Lower leg skin (tissue), 4 donors: ENCODE measurements around the gene PTH2. TPM values are rescaled to one million over a fixed set of nuclear protein-coding genes. Genes with fewer than 3 reads are reported as not detected.
A peak's percentile ranks its signal among the peaks of the same experiment; 100 is the strongest.

ENCODE experiments used
- DNase-seq, 2 donors: peaks; one replicate each; pipeline ENCODE4 v3.0.0-alpha.2; 2019; ENCODE audit warnings: low spot score in 2 of 2
- H3K4me3 ChIP-seq: fragments of 200-600 bp; sonication (generic); 2 replicates; pipeline ENCODE4 v1.5.1; 2017; ENCODE audit warnings: mild to moderate bottlenecking, low read depth; ENCODE audit not compliant: poor library complexity, severe bottlenecking
- CTCF ChIP-seq, 3 donors: fragments of 450-650 bp; IDR thresholded peaks; one replicate each; pipeline ENCODE4 v1.5.1; 2016; ENCODE audit warnings: antibody characterized with exemption in 3 of 3, mild to moderate bottlenecking in 3 of 3, moderate library complexity in 2 of 3
- POLR2A ChIP-seq, 2 donors: fragments of 450-650 bp; IDR thresholded peaks; one replicate each; pipeline ENCODE4 v1.6.1; 2016 to 2017; ENCODE audit warnings: antibody characterized with exemption in 2 of 2, mild to moderate bottlenecking in 1 of 2, moderate library complexity in 1 of 2
- WGBS, 2 donors: methylation state at CpG; one replicate each; pipeline ENCODE4 v1.1.5; 2018; 5-methylcytosine and 5-hydroxymethylcytosine counted together
- intact Hi-C: fragments of 100-400 bp; cut with DNase I; formaldehyde crosslinking; loops from one replicate; pipeline ENCODE4 v1.15.0; 2023; ENCODE audit warnings: low total_unique reads
- total RNA-seq, 4 donors: library from RNA; depleted of rRNA; stranded (reverse); fragments of >200 nt; gene quantifications; one replicate each; pipeline ENCODE4 v1.1.0, GENCODE V29; 2016

PTH2 gene
- total RNA-seq, 4 donors from 2014 or later: not detected

GRCh38 chr19:49421039-49421877 lies 2.0 kb downstream of the PTH2 start:
- DNase-seq: peak in 1 of 2 donors; percentile 34
- no peak overlapping the region for H3K4me3 ChIP-seq
- WGBS, 2 donors: 6 to 9% methylated on average over 48 of the region's 48 CpGs

GRCh38 chr19:49420227-49420626 lies 3.0 kb downstream of the PTH2 start:
- TF ChIP-seq CTCF (IDR thresholded peaks at IDR 0.05) (no peak), POLR2A (IDR thresholded peaks at IDR 0.05) (no peak)
- intact Hi-C loops: no loop called here
- no peak overlapping the region for H3K4me3 ChIP-seq
- DNase-seq: no peak
- 73 to 82% methylated on average over 2 of the region's 2 CpGs for WGBS, 2 donors

More at GRCh38 chr19:49421039-49421877, 2.0 kb downstream of the PTH2 start:
- TF ChIP-seq POLR2A (IDR thresholded peaks at IDR 0.05) (no peak), CTCF (IDR thresholded peaks at IDR 0.05) (no peak)
- intact Hi-C loops: no loop called here

GRCh38 chr19:49419173-49419572 lies 4.1 kb downstream of the PTH2 start:
- TF ChIP-seq CTCF (IDR thresholded peaks at IDR 0.05) (no peak), POLR2A (IDR thresholded peaks at IDR 0.05) (no peak)
- intact Hi-C loops: no loop called here
- 74 to 80% methylated on average over 2 of the region's 2 CpGs for WGBS, 2 donors
- no peak for DNase-seq
- H3K4me3 ChIP-seq: no peak overlapping the region

- intact Hi-C loops: no loop called here
- DNase-seq: no peak
- no peak overlapping the region for H3K4me3 ChIP-seq
- TF ChIP-seq POLR2A (IDR thresholded peaks at IDR 0.05) (no peak), CTCF (IDR thresholded peaks at IDR 0.05) (no peak)
- WGBS, 2 donors: 79 to 89% methylated on average over 5 of the region's 5 CpGs
Observed at GRCh38 chr19:49418511-49418910, 4.7 kb downstream of the PTH2 start.

GRCh38 chr19:49417088-49417487 lies 6.2 kb downstream of the PTH2 start:
- no peak overlapping the region for H3K4me3 ChIP-seq
- 59 to 63% methylated on average over 7 of the region's 7 CpGs for WGBS, 2 donors
- TF ChIP-seq CTCF (IDR thresholded peaks at IDR 0.05): no peak
- TF ChIP-seq POLR2A (IDR thresholded peaks at IDR 0.05): no peak
- intact Hi-C loops: no loop called here
- no peak for DNase-seq
